Glutamatergic neuron (in vitro differentiated cells): ENCODE data around the gene SUGT1. TPM values are rescaled to one million over a fixed set of nuclear protein-coding genes. Genes with fewer than 3 reads are reported as not detected.
"Not testable (repeated sequence)": the region's sequence is repeated elsewhere in the genome, so short reads cannot be mapped to it uniquely, and the experiment has no call there.

Source experiments
- DNase-seq: peaks from one replicate; pipeline ENCODE4 v3.0.0; 2022
- H3K27ac Mint-ChIP-seq: one replicate; pipeline ENCODE4 v1.8.0; 2020; ENCODE audit warnings: mild to moderate bottlenecking, mixed read lengths, inconsistent platforms; ENCODE audit not compliant: unreplicated experiment
- H3K27me3 Mint-ChIP-seq: one replicate; pipeline ENCODE4 v1.8.0; 2020; ENCODE audit warnings: mild to moderate bottlenecking, moderate library complexity, mixed read lengths, inconsistent platforms; ENCODE audit not compliant: unreplicated experiment
- H3K36me3 Mint-ChIP-seq: one replicate; pipeline ENCODE4 v1.8.0; 2020; ENCODE audit warnings: mild to moderate bottlenecking, mixed read lengths, inconsistent platforms; ENCODE audit not compliant: unreplicated experiment
- H3K4me1 Mint-ChIP-seq: one replicate; pipeline ENCODE4 v1.8.0; 2020; ENCODE audit warnings: mild to moderate bottlenecking, low read depth, mixed read lengths, inconsistent platforms; ENCODE audit not compliant: unreplicated experiment
- H3K4me3 Mint-ChIP-seq: one replicate; pipeline ENCODE4 v1.8.0; 2020; ENCODE audit warnings: mild to moderate bottlenecking, mixed read lengths, inconsistent platforms; ENCODE audit not compliant: unreplicated experiment
- H3K9me3 Mint-ChIP-seq: one replicate; pipeline ENCODE4 v1.8.0; 2020; ENCODE audit warnings: mild to moderate bottlenecking, moderate library complexity, mixed read lengths, inconsistent platforms; ENCODE audit not compliant: unreplicated experiment
- CTCF ChIP-seq: fragments of 200-600 bp; sonication (generic); IDR thresholded peaks from one replicate; pipeline ENCODE4 v1.5.0; 2021; ENCODE audit not compliant: partially characterized antibody, unreplicated experiment
- long read RNA-seq: library from polyadenylated mRNA; unstranded; transcript quantifications from one replicate; pipeline ENCODE4 v2.0.0, GENCODE V29; 2020; ENCODE audit not compliant: unreplicated experiment
- total RNA-seq: library from RNA; stranded (reverse); fragmentation: NEBNext Ultra II Directional; extraction: Animal tissue kit (Norgen Biotek cat#: 25700); gene quantifications from one replicate; pipeline ENCODE4 v1.2.1, GENCODE V29; 2021; ENCODE audit not compliant: unreplicated experiment

The SUGT1 gene
- 57.9 TPM for total RNA-seq
- long read RNA-seq, partial matches to known transcripts, result 4 of 15 reads
- long read RNA-seq, other reads (novel, unspliced or antisense), result 11 of 15 reads

- H3K27ac Mint-ChIP-seq, result no peak within 1 kb of the TSS
- H3K36me3 Mint-ChIP-seq, result no peaks in the 10 kb centered on the region
- DNase-seq, result peak; percentile 98
These were observed at the start of gene SUGT1 for GRCh38 chr13:52652196-52652979. Gene SUGT1 (plus strand): TSS chr13:52652836. CDS start chr13:52652921, 85 bp downstream.

GRCh38 chr13:52603316-52603715 is 49.3 kb upstream of the SUGT1 start:
- not testable (repeated sequence) for H3K9me3 Mint-ChIP-seq, H3K4me1 Mint-ChIP-seq, H3K36me3 Mint-ChIP-seq, H3K27me3 Mint-ChIP-seq, H3K4me3 Mint-ChIP-seq, DNase-seq, H3K27ac Mint-ChIP-seq

More at GRCh38 chr13:52652196-52652979, at the start of gene SUGT1:
- peaks cover 3% of the 10 kb centered on the region for H3K27me3 Mint-ChIP-seq
- TF ChIP-seq CTCF, result no peak
- no peaks in the 10 kb centered on the region for H3K9me3 Mint-ChIP-seq
- H3K4me3 Mint-ChIP-seq, result no peak within 1 kb of the TSS
- peaks cover 3% of the 10 kb centered on the region for H3K4me1 Mint-ChIP-seq

- H3K27me3 Mint-ChIP-seq, DNase-seq, H3K4me1 Mint-ChIP-seq, H3K27ac Mint-ChIP-seq, H3K9me3 Mint-ChIP-seq, H3K36me3 Mint-ChIP-seq, H3K4me3 Mint-ChIP-seq: not testable (repeated sequence)
These were observed 46.5 kb upstream of the SUGT1 start for GRCh38 chr13:52606126-52606525.

GRCh38 chr13:52606795-52607194 is 45.8 kb upstream of the SUGT1 start:
- not testable (repeated sequence) for H3K27me3 Mint-ChIP-seq, H3K4me3 Mint-ChIP-seq, H3K36me3 Mint-ChIP-seq, H3K9me3 Mint-ChIP-seq, DNase-seq, H3K27ac Mint-ChIP-seq, H3K4me1 Mint-ChIP-seq

GRCh38 chr13:52608184-52608583 is 44.5 kb upstream of the SUGT1 start:
- not testable (repeated sequence) for H3K4me1 Mint-ChIP-seq, H3K9me3 Mint-ChIP-seq, H3K27ac Mint-ChIP-seq, H3K27me3 Mint-ChIP-seq, H3K36me3 Mint-ChIP-seq, H3K4me3 Mint-ChIP-seq, DNase-seq

GRCh38 chr13:52609013-52609606 is 43.5 kb upstream of the SUGT1 start:
- H3K27me3 Mint-ChIP-seq, H3K4me1 Mint-ChIP-seq, DNase-seq: not testable (repeated sequence)

GRCh38 chr13:52610158-52610557 is 42.5 kb upstream of the SUGT1 start:
- not testable (repeated sequence) for H3K4me1 Mint-ChIP-seq, DNase-seq

More at GRCh38 chr13:52609013-52609606, 43.5 kb upstream of the SUGT1 start:
- H3K9me3 Mint-ChIP-seq, H3K36me3 Mint-ChIP-seq, H3K4me3 Mint-ChIP-seq, H3K27ac Mint-ChIP-seq: not testable (repeated sequence)

More at GRCh38 chr13:52610158-52610557, 42.5 kb upstream of the SUGT1 start:
- H3K4me3 Mint-ChIP-seq, H3K27me3 Mint-ChIP-seq, H3K36me3 Mint-ChIP-seq, H3K9me3 Mint-ChIP-seq, H3K27ac Mint-ChIP-seq: not testable (repeated sequence)
